Stimulated activated CD4-positive, alpha-beta T cell treated with anti-CD3 and anti-CD28 coated beads, Interleukin-15, amount 100 ng/mL, for 24 hours (primary cell): ENCODE results near the gene CPNE4.

ENCODE experiments used
- DNase-seq: peaks from one replicate; pipeline ENCODE4 v3.0.0-alpha.2; 2020

CPNE4 gene

GRCh38 chr3:131728898-131729642, 305.7 kb downstream of the CPNE4 start:
- DNase-seq = no peak

DNA sequence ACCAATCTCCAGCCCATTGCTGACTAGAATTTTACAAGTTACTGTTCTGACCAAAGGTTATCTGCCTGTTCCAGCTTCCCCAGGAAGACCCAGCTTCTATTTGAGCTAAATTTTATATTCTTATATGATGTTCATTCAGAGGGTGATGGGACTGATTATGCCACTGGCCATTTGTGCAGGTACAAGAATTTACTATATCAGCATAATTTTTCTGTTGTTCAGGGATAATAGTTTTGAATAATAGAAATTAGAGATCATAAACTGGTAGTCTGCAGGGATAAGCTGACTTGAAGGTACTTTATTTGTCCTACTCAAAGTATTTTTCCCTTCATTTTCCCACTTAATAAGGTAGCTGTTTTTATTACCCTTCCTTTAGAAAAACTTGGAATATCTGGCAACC, 309.4 kb downstream of the CPNE4 start:
- no peak for DNase-seq

GRCh38 chr3:131723343-131723742, 311.5 kb downstream of the CPNE4 start:
- DNase-seq = no peak

DNA sequence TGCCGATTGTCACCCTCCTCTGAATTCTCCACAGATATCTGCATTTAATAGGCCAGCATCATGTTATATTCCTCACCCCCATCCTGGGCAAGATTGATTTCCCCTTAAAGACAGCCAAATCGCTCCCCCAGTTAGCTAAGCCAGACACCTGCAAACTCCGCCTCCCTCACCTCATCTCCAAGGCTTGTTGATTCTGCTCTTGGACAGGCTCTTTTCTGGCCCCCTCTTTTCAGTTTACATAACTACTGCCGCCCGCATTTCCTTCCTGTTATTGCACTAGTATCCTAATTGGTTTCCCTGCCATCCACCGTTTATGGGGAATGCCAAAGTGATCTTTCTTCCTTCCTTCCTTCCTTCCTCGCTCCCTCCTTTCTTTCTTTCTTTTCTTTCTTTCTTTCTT, 317.3 kb downstream of the CPNE4 start:
- DNase-seq = no peak

GRCh38 chr3:131716943-131717342, 317.9 kb downstream of the CPNE4 start:
- DNase-seq = no peak

DNA sequence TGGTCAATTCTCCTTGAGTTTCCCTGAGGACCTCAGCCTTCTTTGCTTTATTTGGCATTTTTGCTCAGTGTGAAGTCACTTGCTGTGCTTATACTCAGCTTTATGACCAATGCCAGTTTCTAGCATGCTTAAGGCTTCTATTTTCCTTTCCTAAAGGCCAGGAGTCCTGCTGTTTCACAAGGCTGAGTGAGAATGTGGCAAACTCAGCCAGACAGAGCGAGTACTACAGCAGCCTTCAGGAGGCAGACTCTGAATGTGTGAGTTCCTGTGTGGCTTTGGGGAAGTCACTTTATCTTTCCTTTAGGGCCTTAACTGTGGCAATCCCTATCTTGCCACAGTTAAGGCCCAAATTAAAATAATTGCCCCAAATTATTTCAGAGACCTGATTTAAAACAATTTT, 318.8 kb downstream of the CPNE4 start:
- no peak for DNase-seq

DNA sequence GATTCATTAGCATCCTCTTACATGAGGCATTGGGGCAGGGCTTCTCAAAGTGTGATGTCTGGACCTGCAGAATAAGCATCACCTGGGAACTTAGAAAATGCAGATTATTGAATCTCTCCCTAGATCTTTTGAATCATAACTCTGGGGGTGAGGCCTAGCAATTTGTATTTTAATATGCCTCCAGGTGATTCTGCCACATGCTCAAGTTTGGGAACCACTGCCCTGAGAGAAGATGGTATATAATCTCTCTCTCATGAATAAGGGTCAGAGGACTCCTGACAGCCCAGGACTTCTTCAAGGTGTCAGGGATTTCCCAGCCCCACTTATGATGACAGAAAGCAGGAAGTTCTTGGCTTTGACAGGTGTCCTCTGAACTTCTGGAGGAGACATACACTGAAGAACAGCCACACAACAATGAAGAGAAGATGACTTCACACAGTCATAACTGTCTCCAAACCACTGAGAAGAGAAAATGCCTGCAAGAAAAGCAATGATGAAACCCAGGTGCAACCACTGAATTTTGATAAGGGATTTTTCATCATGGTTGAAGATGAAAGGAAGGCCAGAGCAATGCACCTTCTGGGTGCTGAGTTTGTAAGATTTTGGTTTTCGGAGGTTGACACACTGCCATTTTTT, 320.1 kb downstream of the CPNE4 start:
- DNase-seq = no peak

GRCh38 chr3:131713416-131714123, 321.2 kb downstream of the CPNE4 start:
- no peak for DNase-seq

- no peak for DNase-seq
Observed at GRCh38 chr3:131712662-131713061, 322.2 kb downstream of the CPNE4 start.

DNA sequence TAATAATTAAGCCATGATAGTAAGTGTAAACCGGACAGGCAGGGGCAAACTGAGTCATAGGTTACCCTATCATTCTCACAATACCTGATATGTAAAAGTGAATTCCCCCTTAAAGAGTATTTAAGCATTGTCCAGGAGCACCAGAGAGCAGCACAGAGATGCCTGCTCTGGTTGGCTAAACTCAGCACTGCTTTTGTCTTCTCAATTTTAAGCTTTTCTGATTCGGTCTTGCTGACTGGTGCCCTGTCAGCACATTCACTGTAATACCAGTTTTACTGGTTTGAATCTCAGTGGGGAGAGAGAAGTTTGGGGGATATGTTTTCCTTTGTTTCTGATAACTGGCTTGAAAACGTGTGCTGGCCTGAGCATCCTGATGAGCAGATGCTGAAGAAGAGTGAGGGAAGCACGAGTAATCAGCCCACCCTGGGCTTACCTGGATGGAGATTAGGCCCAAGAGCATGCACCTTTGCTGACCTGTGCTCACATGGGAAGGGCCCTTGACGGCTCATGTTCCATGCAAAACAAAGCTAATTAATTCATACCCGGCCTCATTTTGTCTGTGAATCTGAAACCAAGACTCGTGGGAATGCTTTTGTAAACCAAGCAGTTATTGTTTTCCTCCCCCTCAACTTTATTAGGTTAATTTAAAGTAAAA, 323.6 kb downstream of the CPNE4 start:
- DNase-seq = no peak

DNA sequence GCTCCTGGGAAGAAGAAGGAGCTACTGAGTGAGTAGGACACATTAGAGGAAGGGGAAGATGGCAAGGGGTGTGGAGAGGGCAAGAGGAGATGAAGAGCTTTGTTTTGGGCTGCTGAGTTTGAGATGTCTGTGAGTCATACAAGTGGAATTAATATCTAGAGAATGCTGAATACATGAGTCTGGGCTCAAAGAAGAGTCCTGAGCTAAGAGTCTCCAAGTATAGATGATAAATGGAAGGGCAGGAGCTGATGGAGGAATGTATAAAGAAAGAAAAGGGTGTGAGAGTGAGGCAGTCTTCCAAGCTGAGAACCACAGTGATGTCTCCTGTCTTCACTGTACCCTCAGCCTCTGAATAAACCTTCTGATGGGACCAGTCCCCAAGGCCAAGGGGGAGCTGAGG, 326.6 kb downstream of the CPNE4 start:
- DNase-seq = no peak

- DNase-seq = no peak
Observed at GRCh38 chr3:131705558-131706051, 329.2 kb downstream of the CPNE4 start.

DNA sequence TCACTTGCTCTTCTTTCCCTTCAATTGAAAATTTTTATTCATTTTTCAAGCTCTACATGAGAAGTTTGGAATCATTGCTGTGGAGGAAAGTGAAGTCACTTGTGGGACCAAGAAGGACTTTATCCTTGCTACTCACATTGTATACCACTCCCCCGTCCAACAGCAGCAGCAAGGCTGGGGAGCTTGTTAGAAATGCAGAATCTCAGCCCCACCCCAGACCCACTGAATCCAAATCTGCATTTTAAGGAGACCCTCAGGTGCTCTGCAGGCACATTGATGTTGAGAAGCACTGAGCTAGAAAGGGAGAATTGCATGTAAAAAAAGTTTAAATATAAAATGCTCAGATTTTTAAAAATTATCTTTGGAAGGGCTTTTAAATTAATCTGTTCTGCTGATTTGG, 329.7 kb downstream of the CPNE4 start:
- no peak for DNase-seq

DNA sequence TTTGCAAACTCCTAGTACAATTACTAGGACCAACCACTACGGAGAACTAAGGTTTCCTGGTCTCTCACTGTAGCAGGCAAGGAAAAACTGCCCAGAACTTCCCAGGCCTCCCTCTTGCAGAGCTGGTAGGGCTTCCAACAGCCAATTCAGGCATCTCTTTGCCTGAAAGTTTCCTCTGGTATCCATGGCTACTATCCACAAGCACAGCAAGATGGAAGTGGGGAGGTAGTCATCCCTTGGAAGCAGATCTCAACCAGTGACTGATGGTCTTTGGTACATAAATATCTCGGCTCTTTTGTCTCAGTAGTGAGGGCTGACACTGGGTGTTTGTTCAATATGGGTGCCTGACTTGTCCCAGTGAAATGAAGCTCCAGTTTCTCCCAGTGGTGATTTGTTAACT, 330.7 kb downstream of the CPNE4 start:
- DNase-seq = no peak

GRCh38 chr3:131702146-131702545, 332.7 kb downstream of the CPNE4 start:
- DNase-seq = no peak

GRCh38 chr3:131701153-131701770, 333.6 kb downstream of the CPNE4 start:
- no peak for DNase-seq

DNA sequence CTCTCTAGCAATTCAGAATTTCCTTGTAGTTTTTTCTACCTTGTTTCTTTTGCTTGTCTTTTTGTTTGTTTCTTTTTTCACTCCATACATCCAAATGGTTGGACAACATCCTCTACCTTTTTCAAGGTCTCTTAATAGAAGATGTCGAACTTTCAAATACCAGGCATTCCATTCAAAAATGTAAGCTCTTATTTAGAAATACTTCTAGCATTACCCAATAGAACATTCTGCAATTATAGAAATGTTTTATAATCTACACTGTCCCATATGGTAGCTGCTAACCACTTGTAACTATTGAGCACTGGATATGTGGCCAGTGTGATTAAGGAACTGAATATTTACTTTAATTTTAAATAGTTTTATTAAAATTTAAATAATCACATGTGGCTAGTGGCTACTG, 335.8 kb downstream of the CPNE4 start:
- DNase-seq = no peak

GRCh38 chr3:131694376-131694775, 340.4 kb downstream of the CPNE4 start:
- no peak for DNase-seq

GRCh38 chr3:131692356-131692755, 342.5 kb downstream of the CPNE4 start:
- DNase-seq = no peak

DNA sequence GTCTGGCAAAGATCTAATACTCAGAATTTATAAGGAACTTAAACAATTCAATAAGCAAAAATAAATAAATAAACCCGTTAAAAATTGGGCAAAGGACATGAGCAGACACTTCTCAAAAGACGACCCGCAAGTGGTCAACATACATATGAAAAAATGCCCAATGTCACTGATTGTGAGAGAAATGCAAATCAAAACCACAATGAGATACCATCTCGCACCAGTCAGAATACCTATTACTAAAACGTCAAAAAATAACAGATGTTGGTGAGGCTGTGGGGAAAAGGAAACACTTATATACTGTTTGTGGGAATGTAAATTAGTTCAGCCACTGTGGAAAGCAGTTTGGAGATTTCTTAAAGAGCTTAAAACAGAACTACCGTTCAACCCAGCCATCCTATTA, 344.0 kb downstream of the CPNE4 start:
- no peak for DNase-seq

- no peak for DNase-seq
Observed at GRCh38 chr3:131688370-131688769, 346.4 kb downstream of the CPNE4 start.

DNA sequence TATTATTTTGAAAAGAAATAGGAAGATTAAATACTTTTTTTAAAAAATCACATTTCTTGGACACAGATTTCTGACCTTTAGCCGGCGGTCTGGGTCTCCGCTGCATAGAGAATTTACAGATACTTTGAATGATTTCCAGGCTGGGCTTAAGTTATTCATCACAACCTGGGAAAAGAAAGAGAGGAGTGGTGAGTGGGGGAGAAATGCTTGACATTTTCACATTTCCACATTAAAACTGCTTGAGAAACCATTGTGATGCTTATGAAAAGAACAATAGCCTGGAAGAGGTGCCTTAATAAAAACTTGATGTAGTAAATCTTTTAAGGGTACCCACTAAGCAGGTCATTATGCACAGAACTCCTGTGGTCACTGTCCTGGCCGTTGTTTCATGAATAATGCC, 365.2 kb downstream of the CPNE4 start:
- no peak for DNase-seq

DNA sequence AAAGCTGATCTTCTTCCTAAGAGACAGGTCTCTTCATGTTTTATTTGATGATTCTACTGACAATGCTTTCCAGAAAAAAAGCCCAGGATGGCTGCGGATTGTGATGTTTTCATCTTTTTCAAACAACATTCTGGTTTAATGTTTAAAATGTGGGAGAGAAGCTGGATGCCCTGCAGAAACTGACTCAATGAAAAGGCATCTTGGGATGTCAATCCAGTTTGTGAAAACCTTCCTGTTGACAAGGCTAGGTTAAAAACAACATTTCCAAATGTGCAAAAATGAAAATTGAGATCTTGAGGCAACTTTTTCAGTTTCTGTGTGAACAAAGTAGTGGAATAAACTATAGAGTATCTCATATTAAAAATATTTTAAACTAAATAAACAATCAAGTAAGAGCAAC, 376.0 kb downstream of the CPNE4 start:
- no peak for DNase-seq
